Measurements from ENCODE around the gene FOSL2.

- TF ChIP-seq TARDBP (IDR thresholded peaks at IDR 0.05) = no peak
- no peak for TF ChIP-seq BHLHE40 (IDR thresholded peaks at IDR 0.05; ENCODE audit: borderline replicate concordance)
- no peak for TF ChIP-seq ELF4 (IDR thresholded peaks at IDR 0.05)
- no peak for TF ChIP-seq FOXK2 (IDR thresholded peaks at IDR 0.05)
- TF ChIP-seq SUZ12 (IDR thresholded peaks at IDR 0.05) = no peak
- TF ChIP-seq FOXA1 (IDR thresholded peaks at IDR 0.05) = no peak
- TF ChIP-seq HDGF (IDR thresholded peaks at IDR 0.05; ENCODE audit: borderline replicate concordance) = no peak
- TF ChIP-seq FOXM1 (IDR thresholded peaks at IDR 0.05; ENCODE audit: borderline replicate concordance) = no peak
- no peak for TF ChIP-seq SP1 (IDR thresholded peaks at IDR 0.05)
- TF ChIP-seq L3MBTL2 (conservative IDR thresholded peaks at IDR 0.05) = no peak
- TF ChIP-seq LEF1 (IDR thresholded peaks at IDR 0.05; ENCODE audit: borderline replicate concordance) = no peak
These were observed 47.1 kb downstream of the FOSL2 start for GRCh38 chr2:28439763-28440162.
